SH-SY5Y (cell line): Measurements from ENCODE around the gene WWOX.

ENCODE experiments used
- GATA2 ChIP-seq: IDR thresholded peaks from 2 replicates; pipeline ENCODE4 v1.6.1; 2011; ENCODE audit warnings: mild to moderate bottlenecking, low read depth, low read length
- GATA3 ChIP-seq: IDR thresholded peaks from 2 replicates; pipeline ENCODE4 v1.6.1; 2011; ENCODE audit warnings: low read depth, mild to moderate bottlenecking, low read length, moderate library complexity

GRCh38 chr16:79169239-79169638 is 1069.8 kb downstream of the WWOX start:
- TF ChIP-seq GATA2 (no peak), GATA3 (no peak)
